SU-DHL-6 (cell line): ENCODE measurements around the gene UPB1.

Experiments
- CTCF ChIP-seq: fragments of 200-600 bp; sonication (generic); IDR thresholded peaks from one replicate; pipeline ENCODE4 v1.5.1; 2017; ENCODE audit warnings: antibody characterized with exemption, mild to moderate bottlenecking, low read length, moderate library complexity; ENCODE audit not compliant: insufficient read depth, poor library complexity, severe bottlenecking
- EZH2phosphoT487 ChIP-seq: fragments of 200-600 bp; sonication (generic), shearing (Covaris generic); conservative IDR thresholded peaks from 2 replicates; pipeline ENCODE4 v1.6.1; 2018; ENCODE audit warnings: mild to moderate bottlenecking, antibody characterized with exemption, low read length, moderate library complexity, mixed read lengths

- TF ChIP-seq CTCF (no peak), EZH2phosphoT487 (no peak)
Observed at GRCh38 chr22:24504540-24504939, 9.4 kb downstream of the UPB1 start.
